PC-3 (cell line): ENCODE measurements around the gene TTC22. TPM values are rescaled to one million over a fixed set of nuclear protein-coding genes. Genes with fewer than 3 reads are reported as not detected.

Source experiments
- ATAC-seq: fragments of 200-7000 bp; cut with Tn5 transposase; 2 replicates; pipeline ENCODE4 v1.9.1; 2020; ENCODE audit warnings: mild to moderate bottlenecking, moderate library complexity
- BruUV-seq: library from RNA; stranded (reverse); fragments of 400-500 nt; replicated peaks from 2 replicates; lab custom pipeline; 2021; lab: Mats Ljungman, UMichigan
- CTCF ChIA-PET: fragments of 300-600 bp; sonication (Branson Sonifier 250); formaldehyde crosslinking; loops from one replicate; lab custom pipeline; 2022; ENCODE audit warnings: antibody characterized with exemption; lab: Charles Lee
- POLR2A ChIA-PET: fragments of 300-600 bp; sonication (Branson Sonifier 250); formaldehyde crosslinking; loops from one replicate; lab custom pipeline; 2022; ENCODE audit warnings: antibody characterized with exemption; ENCODE audit not compliant: unreplicated experiment; lab: Charles Lee
- DNase-seq: peaks from one replicate; pipeline ENCODE4 v3.0.0-alpha.2; 2015
- H2AFZ ChIP-seq: fragments of 300-600 bp; sonication (generic); 2 replicates; pipeline ENCODE4 v1.6.0; 2016; ENCODE audit warnings: antibody characterized with exemption, low read length
- H3F3A ChIP-seq: fragments of 300-600 bp; sonication (generic); one replicate; pipeline ENCODE4 v1.6.0; 2017; ENCODE audit warnings: antibody characterized with exemption, low read length, control low read depth, mild to moderate bottlenecking; ENCODE audit not compliant: unreplicated experiment
- H3K27ac ChIP-seq: fragments of 300-600 bp; sonication (generic); 2 replicates; pipeline ENCODE4 v1.5.1; 2016; ENCODE audit warnings: mild to moderate bottlenecking, low read length
- H3K27me3 ChIP-seq: fragments of 300-600 bp; sonication (generic); 2 replicates; pipeline ENCODE4 v1.6.1; 2016; ENCODE audit warnings: low read length, mixed read lengths
- H3K36me3 ChIP-seq: fragments of 300-600 bp; sonication (generic); 2 replicates; pipeline ENCODE4 v1.6.1; 2016; ENCODE audit warnings: low read depth, mixed run types, low read length, mixed read lengths
- H3K4me1 ChIP-seq: fragments of 300-600 bp; sonication (generic); 2 replicates; pipeline ENCODE4 v1.5.1; 2016; ENCODE audit warnings: low read length; ENCODE audit not compliant: insufficient read depth
- H3K4me2 ChIP-seq: fragments of 300-600 bp; sonication (generic); 2 replicates; pipeline ENCODE4 v1.6.0; 2016; ENCODE audit warnings: low read length
- H3K4me3 ChIP-seq: fragments of 300-600 bp; sonication (generic); 2 replicates; pipeline ENCODE4 v1.5.1; 2016; ENCODE audit warnings: mild to moderate bottlenecking, low read length, mixed read lengths
- H3K79me2 ChIP-seq: fragments of 300-600 bp; sonication (generic); 2 replicates; pipeline ENCODE4 v1.6.1; 2017; ENCODE audit warnings: low read length, mixed read lengths
- H3K9ac ChIP-seq: fragments of 300-600 bp; sonication (generic); 2 replicates; pipeline ENCODE4 v1.6.0; 2016; ENCODE audit warnings: mild to moderate bottlenecking, low read length
- H3K9me2 ChIP-seq: fragments of 300-600 bp; sonication (generic); replicated peaks from 2 replicates; pipeline ENCODE4 v1.6.1; 2016; ENCODE audit warnings: mixed run types, low read length, mixed read lengths
- H3K9me3 ChIP-seq: fragments of 300-600 bp; sonication (generic); 2 replicates; pipeline ENCODE4 v1.6.1; 2016; ENCODE audit warnings: low read length, mixed read lengths
- H4K20me1 ChIP-seq: fragments of 300-600 bp; sonication (generic); 2 replicates; pipeline ENCODE4 v1.6.1; 2016; ENCODE audit warnings: low read length, mixed read lengths
- EZH2 ChIP-seq: fragments of 300-600 bp; sonication (generic); IDR thresholded peaks from one replicate; pipeline ENCODE4 v1.6.1; 2017; ENCODE audit warnings: antibody characterized with exemption, mild to moderate bottlenecking, low read length; ENCODE audit not compliant: unreplicated experiment
- EZH2phosphoT487 ChIP-seq: fragments of 300-600 bp; sonication (generic); IDR thresholded peaks from 2 replicates; pipeline ENCODE4 v1.6.1; 2018; ENCODE audit warnings: mild to moderate bottlenecking, antibody characterized with exemption, low read length, borderline replicate concordance
- intact Hi-C: fragments of 100-400 bp; cut with micrococcal nuclease; formaldehyde crosslinking; loops from 2 replicates; pipeline ENCODE4 v1.9.0; 2023
- total RNA-seq: library from RNA; depleted of rRNA; stranded (reverse); fragments of >200 nt; gene quantifications from 2 replicates; pipeline ENCODE4 v1.2.3, GENCODE V29; 2014
- TF ChIP-seq, protein P1 (sequence below): fragments of 300-600 bp; sonication (generic); conservative IDR thresholded peaks from 2 replicates; pipeline ENCODE4 v1.5.1; 2017; ENCODE audit warnings: antibody characterized with exemption, low read depth, mild to moderate bottlenecking, low read length

Gene TTC22
- total RNA-seq, 1 experiment from 2014 or later, result 21.8 TPM

DNA sequence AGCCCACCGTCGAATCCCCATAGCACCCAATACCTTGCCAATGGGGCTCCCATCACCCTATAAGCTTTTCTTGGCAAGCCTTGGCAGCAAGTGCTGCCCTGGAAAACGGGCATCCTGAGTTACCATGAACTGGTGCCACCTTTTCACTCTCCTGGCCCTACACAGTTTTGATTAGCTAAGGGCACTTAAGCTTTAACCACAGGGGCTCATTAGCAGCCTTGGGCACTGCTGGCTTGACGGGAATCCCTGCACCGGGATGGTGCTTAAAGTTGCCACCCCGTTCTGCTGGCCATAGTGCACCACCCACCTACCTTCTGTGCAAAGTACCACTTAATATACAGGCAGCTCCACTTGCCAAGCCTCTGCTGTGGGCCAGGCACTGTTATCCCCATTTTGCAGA is 50.5 kb downstream of the TTC22 start:
- ChIA-PET CTCF (no interaction called here), POLR2A (no interaction called here)
- H2AFZ ChIP-seq, result no peak overlapping the region
- no peaks in the 10 kb centered on the region for H3F3A ChIP-seq
- DNase-seq, result no peak
- H3K4me2 ChIP-seq, result no peak overlapping the region
- TF ChIP-seq EZH2phosphoT487, result no peak
- TF ChIP-seq, protein P1, sequence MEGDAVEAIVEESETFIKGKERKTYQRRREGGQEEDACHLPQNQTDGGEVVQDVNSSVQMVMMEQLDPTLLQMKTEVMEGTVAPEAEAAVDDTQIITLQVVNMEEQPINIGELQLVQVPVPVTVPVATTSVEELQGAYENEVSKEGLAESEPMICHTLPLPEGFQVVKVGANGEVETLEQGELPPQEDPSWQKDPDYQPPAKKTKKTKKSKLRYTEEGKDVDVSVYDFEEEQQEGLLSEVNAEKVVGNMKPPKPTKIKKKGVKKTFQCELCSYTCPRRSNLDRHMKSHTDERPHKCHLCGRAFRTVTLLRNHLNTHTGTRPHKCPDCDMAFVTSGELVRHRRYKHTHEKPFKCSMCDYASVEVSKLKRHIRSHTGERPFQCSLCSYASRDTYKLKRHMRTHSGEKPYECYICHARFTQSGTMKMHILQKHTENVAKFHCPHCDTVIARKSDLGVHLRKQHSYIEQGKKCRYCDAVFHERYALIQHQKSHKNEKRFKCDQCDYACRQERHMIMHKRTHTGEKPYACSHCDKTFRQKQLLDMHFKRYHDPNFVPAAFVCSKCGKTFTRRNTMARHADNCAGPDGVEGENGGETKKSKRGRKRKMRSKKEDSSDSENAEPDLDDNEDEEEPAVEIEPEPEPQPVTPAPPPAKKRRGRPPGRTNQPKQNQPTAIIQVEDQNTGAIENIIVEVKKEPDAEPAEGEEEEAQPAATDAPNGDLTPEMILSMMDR, result no peak
- no peak for TF ChIP-seq EZH2
- H3K36me3 ChIP-seq, result no peaks in the 10 kb centered on the region
- no peak overlapping the region for H3K4me3 ChIP-seq
- no peak overlapping the region for H3K27ac ChIP-seq
- no peaks in the 10 kb centered on the region for H3K79me2 ChIP-seq
- intact Hi-C loops, result no loop called here
- H3K9ac ChIP-seq, result no peak overlapping the region
- ATAC-seq, result no peak
- BruUV-seq, result no TSS peak
- no peaks in the 10 kb centered on the region for H3K4me1 ChIP-seq
- no peaks in the 10 kb centered on the region for H4K20me1 ChIP-seq
- no peaks in the 10 kb centered on the region for H3K9me2 ChIP-seq
- H3K27me3 ChIP-seq, result no peaks in the 10 kb centered on the region
- no peaks in the 10 kb centered on the region for H3K9me3 ChIP-seq

DNA sequence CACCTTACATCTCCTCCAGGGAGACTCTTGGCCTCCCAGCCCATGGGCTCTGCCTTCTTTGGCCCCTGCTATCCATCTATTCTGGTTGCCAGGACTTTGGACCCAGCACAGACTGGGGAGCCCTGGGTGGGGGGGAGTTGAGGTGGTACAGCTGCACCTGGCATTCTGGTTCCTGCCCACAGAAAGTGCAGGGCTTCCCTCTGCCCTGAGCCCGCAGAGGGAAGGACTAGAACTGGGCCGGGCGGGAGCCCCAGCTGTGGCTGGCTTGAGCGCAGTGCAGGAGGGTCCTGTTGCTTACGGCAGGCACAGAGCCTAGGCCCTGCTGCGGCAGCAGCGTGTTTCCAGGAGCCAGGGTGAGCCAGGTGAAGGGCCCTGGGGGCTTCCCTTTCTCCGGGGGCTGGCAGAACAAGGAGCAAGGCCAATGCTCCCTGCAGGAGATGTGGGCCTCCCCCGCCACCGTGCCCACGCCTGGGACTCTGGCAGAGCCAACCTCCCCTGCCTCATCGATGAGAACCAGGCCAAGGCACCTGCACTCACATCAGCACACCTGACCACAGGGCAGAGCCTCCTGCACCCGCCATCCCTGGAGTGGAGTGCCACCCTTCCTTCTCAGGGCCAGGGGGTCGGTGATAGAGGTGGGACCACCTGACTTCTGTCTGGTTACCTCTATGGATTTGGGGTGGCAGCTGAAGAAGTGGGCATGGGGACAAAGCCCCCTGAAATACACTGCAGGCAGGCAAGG is 52.9 kb downstream of the TTC22 start:
- H3K36me3 ChIP-seq, result no peaks in the 10 kb centered on the region
- no peak overlapping the region for H3K27ac ChIP-seq
- no peaks in the 10 kb centered on the region for H3K9me2 ChIP-seq
- DNase-seq, result no peak
- no peaks in the 10 kb centered on the region for H4K20me1 ChIP-seq
- H3K27me3 ChIP-seq, result no peaks in the 10 kb centered on the region
- H3K4me1 ChIP-seq, result no peaks in the 10 kb centered on the region
- no peak for ATAC-seq
- H2AFZ ChIP-seq, result no peak overlapping the region
- POLR2A ChIA-PET, result no interaction called here
- no peak for TF ChIP-seq EZH2
- TF ChIP-seq EZH2phosphoT487, result no peak
- TF ChIP-seq, protein P1, result no peak
- no peak overlapping the region for H3K4me3 ChIP-seq
- intact Hi-C loops, result no loop called here
- no TSS peak for BruUV-seq
- no peak overlapping the region for H3K9ac ChIP-seq
- no peak overlapping the region for H3K4me2 ChIP-seq
- CTCF ChIA-PET, result no interaction called here
- H3K9me3 ChIP-seq, result no peaks in the 10 kb centered on the region
- H3F3A ChIP-seq, result no peaks in the 10 kb centered on the region
- no peaks in the 10 kb centered on the region for H3K79me2 ChIP-seq

DNA sequence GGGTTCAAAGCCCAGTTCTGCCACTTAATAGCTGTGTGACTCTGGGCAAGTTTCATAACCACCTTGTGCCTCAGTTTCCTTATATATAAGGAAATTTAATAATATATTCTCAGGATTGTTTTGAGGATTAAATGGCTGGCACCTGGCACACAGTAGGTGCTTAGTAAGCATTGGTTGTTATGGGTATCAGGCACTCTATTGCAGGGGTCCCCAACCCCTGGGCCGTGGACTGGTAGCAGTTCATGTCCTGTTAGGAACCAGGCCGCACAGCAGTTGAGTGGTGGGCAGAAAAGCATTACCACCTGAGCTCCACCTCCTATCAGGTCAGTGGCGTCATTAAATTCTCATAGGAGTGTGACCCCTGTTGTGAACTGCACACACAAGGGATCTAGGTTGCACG is 55.3 kb downstream of the TTC22 start:
- H3K36me3 ChIP-seq, result peaks cover 16% of the 10 kb centered on the region
- no peak for ATAC-seq
- no peaks in the 10 kb centered on the region for H3K27me3 ChIP-seq
- ChIA-PET CTCF (no interaction called here), POLR2A (no interaction called here)
- H3K4me2 ChIP-seq, result no peak overlapping the region
- no peak for DNase-seq
- intact Hi-C loops, result no loop called here
- no peak overlapping the region for H3K4me3 ChIP-seq
- no peaks in the 10 kb centered on the region for H3K9me2 ChIP-seq
- H3F3A ChIP-seq, result no peaks in the 10 kb centered on the region
- H4K20me1 ChIP-seq, result no peaks in the 10 kb centered on the region
- H3K79me2 ChIP-seq, result no peaks in the 10 kb centered on the region
- no TSS peak for BruUV-seq
- TF ChIP-seq, protein P1, result no peak
- TF ChIP-seq EZH2 (no peak), EZH2phosphoT487 (no peak)
- no peak overlapping the region for H2AFZ ChIP-seq
- no peak overlapping the region for H3K9ac ChIP-seq
- H3K9me3 ChIP-seq, result no peaks in the 10 kb centered on the region
- no peak overlapping the region for H3K27ac ChIP-seq
- no peaks in the 10 kb centered on the region for H3K4me1 ChIP-seq
